Hematopoietic multipotent progenitor cell treated with erythropoietin and hydrocortisone succinate and interleukin-3 and kit ligand, for 8 days (in vitro differentiated cells): ENCODE data around the gene DHRS2.
"Not testable (repeated sequence)": the region's sequence is repeated elsewhere in the genome, so short reads cannot be mapped to it uniquely, and the experiment has no call there.

Source experiments
- DNase-seq: peaks from one replicate; pipeline ENCODE4 v3.0.0-alpha.2; 2015

The DHRS2 gene

GRCh38 chr14:23636317-23637211, at the start of gene DHRS2:
DHRS2 (plus strand) TSS chr14:23636364; CDS start chr14:23638865, 2,501 bp downstream.
- DNase-seq = no peak

- DNase-seq = peak; percentile 87
Observed at GRCh38 chr14:23588884-23589598, 47.1 kb upstream of the DHRS2 start.

GRCh38 chr14:23589606-23590005, 46.6 kb upstream of the DHRS2 start:
- DNase-seq = no peak

GRCh38 chr14:23590198-23590597, 46.0 kb upstream of the DHRS2 start:
- DNase-seq = no peak

GRCh38 chr14:23594191-23594590, 42.0 kb upstream of the DHRS2 start:
- DNase-seq = not testable (repeated sequence)

GRCh38 chr14:23600322-23600707, 35.8 kb upstream of the DHRS2 start:
- no peak for DNase-seq

GRCh38 chr14:23600806-23601205, 35.4 kb upstream of the DHRS2 start:
- no peak for DNase-seq

- DNase-seq = no peak
Observed at GRCh38 chr14:23601424-23601823, 34.7 kb upstream of the DHRS2 start.

- no peak for DNase-seq
Observed at GRCh38 chr14:23601845-23602180, 34.4 kb upstream of the DHRS2 start.

GRCh38 chr14:23602181-23603095, 33.7 kb upstream of the DHRS2 start:
- no peak for DNase-seq

- no peak for DNase-seq
Observed at GRCh38 chr14:23603103-23603502, 33.1 kb upstream of the DHRS2 start.

GRCh38 chr14:23604148-23604547, 32.0 kb upstream of the DHRS2 start:
- no peak for DNase-seq

GRCh38 chr14:23604675-23605170, 31.4 kb upstream of the DHRS2 start:
- no peak for DNase-seq

GRCh38 chr14:23605931-23606585, 30.1 kb upstream of the DHRS2 start:
- DNase-seq = no peak

GRCh38 chr14:23608454-23608853, 27.7 kb upstream of the DHRS2 start:
- DNase-seq = no peak

GRCh38 chr14:23609001-23609400, 27.2 kb upstream of the DHRS2 start:
- no peak for DNase-seq

- DNase-seq = not testable (repeated sequence)
Observed at GRCh38 chr14:23609411-23610089, 26.6 kb upstream of the DHRS2 start.

GRCh38 chr14:23610090-23610814, 25.9 kb upstream of the DHRS2 start:
- DNase-seq = no peak

GRCh38 chr14:23610815-23611289, 25.3 kb upstream of the DHRS2 start:
- DNase-seq = no peak

GRCh38 chr14:23612354-23612732, 23.8 kb upstream of the DHRS2 start:
- DNase-seq = no peak

GRCh38 chr14:23612802-23613201, 23.4 kb upstream of the DHRS2 start:
- no peak for DNase-seq
